NCI-H526 treated with DMSO at 0.1 percent for 48 hours (cell line): ENCODE measurements around the gene MIA2.
"Not testable (repeated sequence)": the region's sequence is repeated elsewhere in the genome, so short reads cannot be mapped to it uniquely, and the experiment has no call there.

Experiments used
- DNase-seq: peaks from one replicate; lab custom pipeline; 2025; lab: John Stamatoyannopoulos, UW

Gene MIA2

GRCh38 chr14:39233680-39234326 is at the start of gene MIA2:
Gene MIA2, plus strand, starts transcription at chr14:39233915. Its CDS starts 200 bp downstream, at chr14:39234115.
- no peak for DNase-seq

GRCh38 chr14:39184628-39185255 is 49.0 kb upstream of the MIA2 start:
- DNase-seq: no peak

GRCh38 chr14:39185256-39186049 is 48.3 kb upstream of the MIA2 start:
- no peak for DNase-seq

GRCh38 chr14:39186941-39187525 is 46.7 kb upstream of the MIA2 start:
- DNase-seq: no peak

- no peak for DNase-seq
Measured at GRCh38 chr14:39203659-39204606, 29.8 kb upstream of the MIA2 start.

- not testable (repeated sequence) for DNase-seq
Measured at GRCh38 chr14:39207430-39207829, 26.3 kb upstream of the MIA2 start.

GRCh38 chr14:39211109-39211741 is 22.5 kb upstream of the MIA2 start:
- no peak for DNase-seq

- DNase-seq: no peak
Measured at GRCh38 chr14:39212034-39212433, 21.7 kb upstream of the MIA2 start.

- DNase-seq: no peak
Measured at GRCh38 chr14:39212693-39213092, 21.0 kb upstream of the MIA2 start.

GRCh38 chr14:39217214-39217879 is 16.4 kb upstream of the MIA2 start:
- no peak for DNase-seq

- no peak for DNase-seq
Measured at GRCh38 chr14:39218171-39218769, 15.4 kb upstream of the MIA2 start.

- DNase-seq: no peak
Measured at GRCh38 chr14:39219075-39219499, 14.6 kb upstream of the MIA2 start.

- DNase-seq: not testable (repeated sequence)
Measured at GRCh38 chr14:39220473-39220872, 13.2 kb upstream of the MIA2 start.

GRCh38 chr14:39228044-39228443 is 5.7 kb upstream of the MIA2 start:
- DNase-seq: no peak

- DNase-seq: no peak
Measured at GRCh38 chr14:39228509-39229221, 5.0 kb upstream of the MIA2 start.

- DNase-seq: no peak
Measured at GRCh38 chr14:39229222-39229543, 4.5 kb upstream of the MIA2 start.

- no peak for DNase-seq
Measured at GRCh38 chr14:39229601-39230110, 4.1 kb upstream of the MIA2 start.

GRCh38 chr14:39230416-39231035 is 3.2 kb upstream of the MIA2 start:
- DNase-seq: no peak
